ENCODE results near the gene AP5M1.
"Not testable (repeated sequence)": the region's sequence is repeated elsewhere in the genome, so short reads cannot be mapped to it uniquely, and the experiment has no call there.

The AP5M1 gene, protein sequence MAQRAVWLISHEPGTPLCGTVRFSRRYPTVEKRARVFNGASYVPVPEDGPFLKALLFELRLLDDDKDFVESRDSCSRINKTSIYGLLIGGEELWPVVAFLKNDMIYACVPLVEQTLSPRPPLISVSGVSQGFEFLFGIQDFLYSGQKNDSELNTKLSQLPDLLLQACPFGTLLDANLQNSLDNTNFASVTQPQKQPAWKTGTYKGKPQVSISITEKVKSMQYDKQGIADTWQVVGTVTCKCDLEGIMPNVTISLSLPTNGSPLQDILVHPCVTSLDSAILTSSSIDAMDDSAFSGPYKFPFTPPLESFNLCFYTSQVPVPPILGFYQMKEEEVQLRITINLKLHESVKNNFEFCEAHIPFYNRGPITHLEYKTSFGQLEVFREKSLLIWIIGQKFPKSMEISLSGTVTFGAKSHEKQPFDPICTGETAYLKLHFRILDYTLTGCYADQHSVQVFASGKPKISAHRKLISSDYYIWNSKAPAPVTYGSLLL

DNA sequence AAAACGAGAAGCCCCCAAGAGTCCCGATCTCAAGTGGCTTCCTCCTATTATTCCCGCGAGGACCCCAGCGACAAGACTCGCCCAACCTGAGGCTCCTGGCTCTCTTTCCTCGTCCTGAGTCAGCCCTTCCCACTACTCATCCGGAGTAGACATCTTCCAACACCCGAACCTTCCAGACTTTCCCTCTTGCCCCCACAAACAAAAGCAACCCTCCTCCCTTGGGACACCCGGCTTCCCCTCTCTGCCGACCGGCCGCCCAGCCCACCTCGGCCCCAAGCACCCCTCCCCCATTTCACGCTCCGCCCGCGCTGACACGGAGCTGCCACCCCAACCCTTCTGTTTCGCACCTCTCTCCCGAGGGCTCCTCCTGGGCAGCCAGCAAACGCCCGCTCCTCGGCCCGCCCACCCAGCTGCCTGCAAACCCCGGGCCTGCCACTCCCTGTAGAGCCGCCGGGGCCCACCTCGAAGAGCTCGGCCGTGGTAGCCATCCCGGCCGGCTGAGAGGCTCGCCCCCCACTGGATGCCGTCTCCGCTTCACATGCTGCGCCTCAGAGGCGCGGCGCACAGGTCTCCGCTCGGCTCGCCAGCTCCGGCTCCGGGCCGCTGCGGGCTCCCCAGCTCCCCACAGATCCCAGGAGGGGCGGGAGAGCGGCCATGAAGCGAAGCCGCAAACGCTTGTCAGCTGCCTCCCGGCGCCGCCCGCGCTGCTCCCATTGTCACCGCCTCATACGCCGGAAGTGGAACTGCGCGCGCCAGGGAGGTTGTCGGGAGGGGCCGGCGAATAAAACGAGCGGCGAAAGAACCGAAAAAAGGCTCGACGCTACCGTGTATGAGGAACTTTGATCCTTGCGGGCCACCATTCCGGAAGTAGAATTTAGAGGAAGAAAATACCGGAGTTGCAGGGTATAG, at the start of gene AP5M1, which contains the start of gene EXOC5:
AP5M1 (plus strand) TSS at position 811 of the 909 bp plus-strand sequence. CDS start 344 bp downstream, outside the sequence.
EXOC5 (minus strand) TSS at position 745 of the 909 bp plus-strand sequence; CDS start at position 488, 257 bp downstream.
- TF ChIP-seq, protein P1, sequence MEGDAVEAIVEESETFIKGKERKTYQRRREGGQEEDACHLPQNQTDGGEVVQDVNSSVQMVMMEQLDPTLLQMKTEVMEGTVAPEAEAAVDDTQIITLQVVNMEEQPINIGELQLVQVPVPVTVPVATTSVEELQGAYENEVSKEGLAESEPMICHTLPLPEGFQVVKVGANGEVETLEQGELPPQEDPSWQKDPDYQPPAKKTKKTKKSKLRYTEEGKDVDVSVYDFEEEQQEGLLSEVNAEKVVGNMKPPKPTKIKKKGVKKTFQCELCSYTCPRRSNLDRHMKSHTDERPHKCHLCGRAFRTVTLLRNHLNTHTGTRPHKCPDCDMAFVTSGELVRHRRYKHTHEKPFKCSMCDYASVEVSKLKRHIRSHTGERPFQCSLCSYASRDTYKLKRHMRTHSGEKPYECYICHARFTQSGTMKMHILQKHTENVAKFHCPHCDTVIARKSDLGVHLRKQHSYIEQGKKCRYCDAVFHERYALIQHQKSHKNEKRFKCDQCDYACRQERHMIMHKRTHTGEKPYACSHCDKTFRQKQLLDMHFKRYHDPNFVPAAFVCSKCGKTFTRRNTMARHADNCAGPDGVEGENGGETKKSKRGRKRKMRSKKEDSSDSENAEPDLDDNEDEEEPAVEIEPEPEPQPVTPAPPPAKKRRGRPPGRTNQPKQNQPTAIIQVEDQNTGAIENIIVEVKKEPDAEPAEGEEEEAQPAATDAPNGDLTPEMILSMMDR (conservative IDR thresholded peaks at IDR 0.05; ENCODE audit: low read length) = no peak; the same call in 1 of the 2 replicates
- DNase-seq (ENCODE audit: low read depth) = peak; percentile 91
- peak within 1 kb of the TSS; percentile 71 for H3K4me3 ChIP-seq (ENCODE audit: low read length)

DNA sequence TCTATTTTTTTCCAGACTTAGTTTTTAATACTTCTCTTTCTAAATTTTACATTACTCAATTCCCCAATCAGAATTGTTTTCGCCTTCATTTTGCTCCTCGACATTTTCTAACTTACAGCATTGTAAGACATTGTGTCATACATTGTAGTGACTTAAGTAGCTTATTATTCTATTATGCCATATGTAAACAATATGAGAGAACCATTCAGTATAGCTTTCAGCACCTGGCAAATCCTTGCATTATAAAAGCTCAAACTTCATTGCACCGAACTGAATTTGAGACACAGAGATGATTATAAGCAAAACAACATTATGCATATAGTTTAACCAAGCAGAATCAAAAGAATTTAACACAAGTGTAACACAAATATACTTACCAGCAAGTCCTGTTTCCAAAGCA, 46.8 kb upstream of the AP5M1 start:
- no peak for DNase-seq (ENCODE audit: low read depth)
- TF ChIP-seq, protein P1 (conservative IDR thresholded peaks at IDR 0.05; ENCODE audit: low read length) = no peak
- no peak overlapping the region for H3K4me3 ChIP-seq (ENCODE audit: low read length)

DNA sequence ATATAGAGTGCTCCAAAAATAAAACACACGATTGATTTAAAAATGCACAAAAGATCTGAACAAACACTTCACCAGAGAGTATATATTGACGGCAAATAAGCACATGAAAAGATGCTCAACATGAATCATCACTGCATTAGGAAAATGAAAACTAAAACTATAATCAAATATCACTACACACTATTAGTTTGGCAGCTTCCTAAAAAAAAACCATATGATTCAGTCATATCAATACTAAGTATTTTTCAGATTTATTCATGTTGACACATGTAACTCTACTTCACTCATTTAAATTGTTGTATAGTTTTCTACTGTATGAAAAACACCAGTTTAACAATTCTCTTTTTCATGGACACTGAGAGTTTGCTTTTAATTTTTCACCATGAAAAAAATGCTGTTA, 41.7 kb upstream of the AP5M1 start:
- TF ChIP-seq, protein P1 (conservative IDR thresholded peaks at IDR 0.05; ENCODE audit: low read length) = no peak
- H3K4me3 ChIP-seq (ENCODE audit: low read length) = no peak overlapping the region
- no peak for DNase-seq (ENCODE audit: low read depth)

DNA sequence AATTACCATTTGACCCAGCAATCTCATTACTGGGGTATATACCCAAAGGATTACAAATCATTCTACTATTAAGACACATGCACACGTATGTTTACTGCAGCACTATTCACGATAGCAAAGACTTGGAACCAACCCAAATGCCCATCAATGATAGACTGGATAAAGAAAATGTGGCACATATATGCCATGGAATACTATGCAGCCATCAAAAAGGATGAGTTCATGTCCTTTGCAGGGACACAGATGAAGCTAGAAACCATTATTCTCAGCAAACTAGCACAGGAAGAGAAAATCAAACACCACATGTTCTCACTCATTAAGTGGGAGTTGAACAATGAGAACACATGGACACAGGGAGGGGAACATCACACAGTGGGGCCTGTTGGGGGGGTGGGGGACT, 40.5 kb upstream of the AP5M1 start:
- DNase-seq (ENCODE audit: low read depth); H3K4me3 ChIP-seq (ENCODE audit: low read length): not testable (repeated sequence)

DNA sequence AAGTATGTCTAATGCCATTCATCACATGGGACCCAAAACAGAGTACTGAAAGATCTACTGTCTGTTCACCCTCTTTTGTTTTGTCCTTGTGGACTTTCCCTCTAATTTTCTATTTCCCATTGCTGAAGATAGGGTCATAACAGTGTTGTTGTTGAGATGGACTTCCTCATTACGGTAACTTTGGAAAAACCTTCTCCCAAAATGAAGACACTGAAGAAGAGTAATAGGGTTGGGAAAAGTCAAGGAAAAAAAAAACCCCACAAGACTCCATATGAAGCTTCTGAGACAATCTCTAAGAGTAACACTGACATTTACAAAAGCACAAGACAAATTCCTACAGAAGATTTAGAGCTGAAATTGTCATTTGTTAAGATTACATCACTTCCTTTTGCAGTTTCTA, 36.8 kb upstream of the AP5M1 start:
- no peak for DNase-seq (ENCODE audit: low read depth)
- TF ChIP-seq, protein P1 (conservative IDR thresholded peaks at IDR 0.05; ENCODE audit: low read length) = no peak
- H3K4me3 ChIP-seq (ENCODE audit: low read length) = no peak overlapping the region

DNA sequence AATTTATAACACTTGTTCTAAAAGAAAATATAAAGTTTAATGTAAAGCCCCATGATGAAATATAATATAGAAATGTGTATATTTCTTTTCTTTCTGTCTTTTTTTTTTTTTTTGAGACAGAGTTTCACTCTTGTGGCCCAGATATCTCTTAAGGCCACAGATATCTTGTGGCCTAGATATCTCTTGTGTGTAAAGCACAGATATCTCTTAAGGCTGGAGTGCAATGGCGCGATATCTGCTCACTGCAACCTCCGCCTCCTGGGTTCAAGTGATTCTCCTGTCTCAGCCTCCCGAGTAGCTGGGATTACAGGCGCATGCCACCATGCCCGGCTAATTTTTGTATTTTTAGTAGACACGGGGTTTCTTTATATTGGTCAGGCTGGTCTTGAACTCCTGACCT, 28.7 kb upstream of the AP5M1 start:
- H3K4me3 ChIP-seq (ENCODE audit: low read length); DNase-seq (ENCODE audit: low read depth): not testable (repeated sequence)

DNA sequence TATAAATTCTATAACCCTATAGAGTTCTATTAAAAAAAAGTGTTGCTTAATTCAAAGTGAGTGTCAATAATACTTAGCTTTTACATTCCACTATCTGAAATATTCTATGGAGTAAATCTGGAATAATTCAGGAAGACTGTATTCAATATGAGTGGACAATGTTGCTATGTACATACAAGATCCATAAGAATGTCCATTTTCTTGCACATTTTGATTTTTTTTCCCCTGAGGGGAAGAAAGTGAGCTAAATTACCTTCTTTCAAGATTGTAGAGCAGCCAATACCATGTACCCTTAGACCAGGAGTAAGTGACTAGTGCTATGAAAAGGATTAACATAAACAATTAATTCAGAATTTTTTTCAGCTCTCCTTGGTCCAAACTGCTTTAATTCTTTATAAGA, 25.5 kb upstream of the AP5M1 start:
- TF ChIP-seq, protein P1 (conservative IDR thresholded peaks at IDR 0.05; ENCODE audit: low read length) = no peak
- DNase-seq (ENCODE audit: low read depth) = no peak
- H3K4me3 ChIP-seq (ENCODE audit: low read length) = no peak overlapping the region
